Measurements from ENCODE around the gene ZSWIM3.

Gene ZSWIM3

GRCh38 chr20:45924391-45925261, 67.2 kb downstream of the ZSWIM3 start:
- no peak overlapping the region for H3K18ac ChIP-seq (ENCODE audit: low read length)
- H2BK12ac ChIP-seq (ENCODE audit: low read length): no peak overlapping the region
- H3K14ac ChIP-seq (ENCODE audit: low read length): no peak overlapping the region
- no peak overlapping the region for H2BK120ac ChIP-seq (ENCODE audit: insufficient read depth, low read length, poor library complexity)
- H3K27ac ChIP-seq (ENCODE audit: low read depth, low read length): no peak overlapping the region
- no peak overlapping the region for H3K9ac ChIP-seq (ENCODE audit: low read length)
- no peak overlapping the region for H3K4me2 ChIP-seq (ENCODE audit: low read length)
- no peak overlapping the region for H4K12ac ChIP-seq (ENCODE audit: low read depth, low read length)
- no peaks in the 10 kb centered on the region for H3K79me1 ChIP-seq (ENCODE audit: low read length)
- H4K91ac ChIP-seq (ENCODE audit: low read depth, low read length): no peak overlapping the region
- H3K23ac ChIP-seq (ENCODE audit: low read length): no peak overlapping the region
- H3K27me3 ChIP-seq (ENCODE audit: insufficient read depth, low read length): no peaks in the 10 kb centered on the region
- H2AFZ ChIP-seq (ENCODE audit: insufficient read depth, low read length, poor library complexity): no peak overlapping the region
- no peaks in the 10 kb centered on the region for H3K9me3 ChIP-seq (ENCODE audit: insufficient read depth, low read depth, low read length)
- no peak overlapping the region for H3K4ac ChIP-seq (ENCODE audit: low read depth, low read length)
- DNase-seq: no peak
- H2BK5ac ChIP-seq (ENCODE audit: low read depth, low read length, poor library complexity): no peak overlapping the region
- no peak overlapping the region for H3K4me3 ChIP-seq (ENCODE audit: low read depth, low read length)
- H3K36me3 ChIP-seq (ENCODE audit: control insufficient read depth in 1 of 2, insufficient read depth in 2 of 2, low read length in 2 of 2): no peaks in the 10 kb centered on the region
- no peak overlapping the region for H2AK5ac ChIP-seq (ENCODE audit: low read length)
- H3K79me2 ChIP-seq (ENCODE audit: control insufficient read depth, insufficient read depth, low read length, poor library complexity): no peaks in the 10 kb centered on the region
- no CpG with 5 or more reads among the region's 21 CpGs for WGBS (ENCODE audit: extremely low coverage, insufficient coverage, insufficient read length)
- no peak overlapping the region for H4K8ac ChIP-seq (ENCODE audit: low read depth, low read length)
- no peaks in the 10 kb centered on the region for H3K4me1 ChIP-seq (ENCODE audit: control insufficient read depth in 1 of 2, insufficient read depth in 2 of 2, low read length in 2 of 2)

- no peaks in the 10 kb centered on the region for H3K79me1 ChIP-seq (ENCODE audit: low read length)
- no peak overlapping the region for H4K91ac ChIP-seq (ENCODE audit: low read depth, low read length)
- no peak overlapping the region for H3K27ac ChIP-seq (ENCODE audit: low read depth, low read length)
- H3K14ac ChIP-seq (ENCODE audit: low read length): no peak overlapping the region
- H3K4me3 ChIP-seq (ENCODE audit: low read depth, low read length): no peak overlapping the region
- DNase-seq: no peak
- H2BK5ac ChIP-seq (ENCODE audit: low read depth, low read length, poor library complexity): no peak overlapping the region
- H3K4me1 ChIP-seq (ENCODE audit: control insufficient read depth in 1 of 2, insufficient read depth in 2 of 2, low read length in 2 of 2): no peaks in the 10 kb centered on the region
- H3K36me3 ChIP-seq (ENCODE audit: control insufficient read depth in 1 of 2, insufficient read depth in 2 of 2, low read length in 2 of 2): no peaks in the 10 kb centered on the region
- H3K9me3 ChIP-seq (ENCODE audit: insufficient read depth, low read depth, low read length): no peaks in the 10 kb centered on the region
- no peak overlapping the region for H2AFZ ChIP-seq (ENCODE audit: insufficient read depth, low read length, poor library complexity)
- H3K27me3 ChIP-seq (ENCODE audit: insufficient read depth, low read length): no peaks in the 10 kb centered on the region
- H4K8ac ChIP-seq (ENCODE audit: low read depth, low read length): no peak overlapping the region
- H2BK120ac ChIP-seq (ENCODE audit: insufficient read depth, low read length, poor library complexity): no peak overlapping the region
- H2BK12ac ChIP-seq (ENCODE audit: low read length): no peak overlapping the region
- no peak overlapping the region for H3K4me2 ChIP-seq (ENCODE audit: low read length)
- no peaks in the 10 kb centered on the region for H3K79me2 ChIP-seq (ENCODE audit: control insufficient read depth, insufficient read depth, low read length, poor library complexity)
- no peak overlapping the region for H3K4ac ChIP-seq (ENCODE audit: low read depth, low read length)
- no CpG with 5 or more reads among the region's 9 CpGs for WGBS (ENCODE audit: extremely low coverage, insufficient coverage, insufficient read length)
- no peak overlapping the region for H3K23ac ChIP-seq (ENCODE audit: low read length)
- H2AK5ac ChIP-seq (ENCODE audit: low read length): no peak overlapping the region
- H4K12ac ChIP-seq (ENCODE audit: low read depth, low read length): no peak overlapping the region
- no peak overlapping the region for H3K18ac ChIP-seq (ENCODE audit: low read length)
- H3K9ac ChIP-seq (ENCODE audit: low read length): no peak overlapping the region
Observed at GRCh38 chr20:45925821-45926506, 68.5 kb downstream of the ZSWIM3 start.

DNA sequence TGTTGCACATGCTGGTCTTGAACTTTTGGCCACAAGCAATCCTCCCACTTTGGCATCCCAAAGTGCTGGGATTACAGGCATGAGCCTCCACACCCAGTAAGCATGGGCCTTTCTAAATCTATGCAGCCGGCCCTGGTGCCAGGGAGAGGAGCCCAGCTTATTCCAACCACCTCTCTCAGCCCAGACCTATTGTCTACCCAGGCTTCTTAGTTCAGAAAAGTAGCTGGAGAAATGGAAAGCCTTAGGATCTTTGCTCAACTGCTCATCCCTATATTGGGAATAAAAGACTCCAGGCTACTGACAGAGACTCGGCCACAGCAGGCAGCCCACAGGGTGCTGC, 69.3 kb downstream of the ZSWIM3 start:
- no peaks in the 10 kb centered on the region for H3K4me1 ChIP-seq (ENCODE audit: control insufficient read depth in 1 of 2, insufficient read depth in 2 of 2, low read length in 2 of 2)
- H3K27ac ChIP-seq (ENCODE audit: low read depth, low read length): no peak overlapping the region
- no peak for DNase-seq
- H3K14ac ChIP-seq (ENCODE audit: low read length): no peak overlapping the region
- no peaks in the 10 kb centered on the region for H3K79me2 ChIP-seq (ENCODE audit: control insufficient read depth, insufficient read depth, low read length, poor library complexity)
- no peaks in the 10 kb centered on the region for H3K27me3 ChIP-seq (ENCODE audit: insufficient read depth, low read length)
- H4K91ac ChIP-seq (ENCODE audit: low read depth, low read length): no peak overlapping the region
- H2AK5ac ChIP-seq (ENCODE audit: low read length): no peak overlapping the region
- no peak overlapping the region for H3K4ac ChIP-seq (ENCODE audit: low read depth, low read length)
- H3K36me3 ChIP-seq (ENCODE audit: control insufficient read depth in 1 of 2, insufficient read depth in 2 of 2, low read length in 2 of 2): no peaks in the 10 kb centered on the region
- H2BK120ac ChIP-seq (ENCODE audit: insufficient read depth, low read length, poor library complexity): no peak overlapping the region
- H4K12ac ChIP-seq (ENCODE audit: low read depth, low read length): no peak overlapping the region
- no peaks in the 10 kb centered on the region for H3K9me3 ChIP-seq (ENCODE audit: insufficient read depth, low read depth, low read length)
- no peak overlapping the region for H4K8ac ChIP-seq (ENCODE audit: low read depth, low read length)
- H3K18ac ChIP-seq (ENCODE audit: low read length): no peak overlapping the region
- no peak overlapping the region for H2BK5ac ChIP-seq (ENCODE audit: low read depth, low read length, poor library complexity)
- no peak overlapping the region for H3K4me3 ChIP-seq (ENCODE audit: low read depth, low read length)
- no CpG with 5 or more reads among the region's 2 CpGs for WGBS (ENCODE audit: extremely low coverage, insufficient coverage, insufficient read length)
- H3K23ac ChIP-seq (ENCODE audit: low read length): no peak overlapping the region
- H3K9ac ChIP-seq (ENCODE audit: low read length): no peak overlapping the region
- no peak overlapping the region for H2AFZ ChIP-seq (ENCODE audit: insufficient read depth, low read length, poor library complexity)
- H2BK12ac ChIP-seq (ENCODE audit: low read length): no peak overlapping the region
- no peak overlapping the region for H3K4me2 ChIP-seq (ENCODE audit: low read length)
- H3K79me1 ChIP-seq (ENCODE audit: low read length): no peaks in the 10 kb centered on the region

DNA sequence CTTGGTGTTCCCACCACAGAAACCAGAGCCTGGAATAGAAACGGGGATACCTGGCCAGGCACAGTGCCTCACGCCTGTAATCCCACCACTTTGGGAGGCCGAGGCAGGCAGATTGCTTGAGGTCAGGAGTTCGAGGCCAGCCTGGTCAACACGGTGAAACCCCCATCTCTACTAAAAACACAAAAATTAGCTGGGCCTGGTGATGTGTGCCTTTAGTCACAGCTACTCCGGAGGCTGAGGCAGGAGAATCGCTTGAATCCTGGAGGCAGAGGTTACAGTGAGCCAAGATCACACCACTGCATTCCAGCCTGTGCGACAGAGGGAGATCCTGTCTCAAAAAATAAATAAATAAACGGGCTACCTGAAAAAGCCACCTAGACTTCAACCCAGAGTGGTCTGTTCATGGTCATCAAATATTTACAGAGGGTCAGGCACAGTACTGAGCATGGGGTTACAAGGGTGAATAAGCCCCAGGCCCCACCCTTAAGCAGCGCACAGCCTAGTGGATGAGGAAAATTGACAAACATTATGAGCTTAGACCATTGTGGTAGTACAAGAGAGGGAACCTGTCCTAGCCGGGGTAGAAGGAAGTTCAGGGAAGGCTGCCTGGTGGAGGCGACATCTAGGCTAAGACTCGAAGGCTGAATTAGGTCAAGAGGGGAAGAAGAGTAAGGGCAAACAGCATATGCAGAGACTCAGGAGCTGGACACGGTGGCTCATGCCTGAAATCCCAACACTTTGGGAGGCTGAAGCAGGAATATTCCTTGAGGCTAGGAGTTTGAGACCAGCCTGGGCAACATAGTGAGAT, 69.9 kb downstream of the ZSWIM3 start:
- no peak overlapping the region for H3K14ac ChIP-seq (ENCODE audit: low read length)
- H3K4me3 ChIP-seq (ENCODE audit: low read depth, low read length): no peak overlapping the region
- no peak overlapping the region for H3K4ac ChIP-seq (ENCODE audit: low read depth, low read length)
- no peak overlapping the region for H2BK5ac ChIP-seq (ENCODE audit: low read depth, low read length, poor library complexity)
- H3K4me1 ChIP-seq (ENCODE audit: control insufficient read depth in 1 of 2, insufficient read depth in 2 of 2, low read length in 2 of 2): no peaks in the 10 kb centered on the region
- no peak overlapping the region for H3K9ac ChIP-seq (ENCODE audit: low read length)
- no peak overlapping the region for H3K18ac ChIP-seq (ENCODE audit: low read length)
- no peaks in the 10 kb centered on the region for H3K79me1 ChIP-seq (ENCODE audit: low read length)
- no peak overlapping the region for H3K23ac ChIP-seq (ENCODE audit: low read length)
- H3K27me3 ChIP-seq (ENCODE audit: insufficient read depth, low read length): no peaks in the 10 kb centered on the region
- no peaks in the 10 kb centered on the region for H3K9me3 ChIP-seq (ENCODE audit: insufficient read depth, low read depth, low read length)
- no peak overlapping the region for H3K4me2 ChIP-seq (ENCODE audit: low read length)
- H3K79me2 ChIP-seq (ENCODE audit: control insufficient read depth, insufficient read depth, low read length, poor library complexity): no peaks in the 10 kb centered on the region
- DNase-seq: no peak
- H2BK120ac ChIP-seq (ENCODE audit: insufficient read depth, low read length, poor library complexity): no peak overlapping the region
- H2AK5ac ChIP-seq (ENCODE audit: low read length): no peak overlapping the region
- WGBS (ENCODE audit: extremely low coverage, insufficient coverage, insufficient read length): no CpG with 5 or more reads among the region's 14 CpGs
- H4K12ac ChIP-seq (ENCODE audit: low read depth, low read length): no peak overlapping the region
- no peak overlapping the region for H2AFZ ChIP-seq (ENCODE audit: insufficient read depth, low read length, poor library complexity)
- H3K27ac ChIP-seq (ENCODE audit: low read depth, low read length): no peak overlapping the region
- H4K91ac ChIP-seq (ENCODE audit: low read depth, low read length): no peak overlapping the region
- no peak overlapping the region for H4K8ac ChIP-seq (ENCODE audit: low read depth, low read length)
- no peak overlapping the region for H2BK12ac ChIP-seq (ENCODE audit: low read length)
- H3K36me3 ChIP-seq (ENCODE audit: control insufficient read depth in 1 of 2, insufficient read depth in 2 of 2, low read length in 2 of 2): no peaks in the 10 kb centered on the region
